Hepatocyte (in vitro differentiated cells): ENCODE data around the gene ANO7.

ENCODE experiments used
- CTCF ChIP-seq: fragments of 200-600 bp; sonication (generic); IDR thresholded peaks from 2 replicates; pipeline ENCODE4 v1.5.1; 2016; ENCODE audit warnings: antibody characterized with exemption, mild to moderate bottlenecking; ENCODE audit not compliant: poor library complexity
- EZH2 ChIP-seq: fragments of 200-600 bp; sonication (generic); IDR thresholded peaks from 2 replicates; pipeline ENCODE4 v1.6.1; 2016; ENCODE audit warnings: antibody characterized with exemption, mild to moderate bottlenecking, borderline replicate concordance
- EZH2phosphoT487 ChIP-seq: fragments of 200-600 bp; sonication (generic); IDR thresholded peaks from one replicate; pipeline ENCODE4 v1.6.1; 2018; ENCODE audit warnings: antibody characterized with exemption, mild to moderate bottlenecking, low read depth, moderate library complexity; ENCODE audit not compliant: unreplicated experiment, severe bottlenecking

GRCh38 chr2:241229563-241230401 lies 41.3 kb downstream of the ANO7 start:
- TF ChIP-seq CTCF (no peak), EZH2phosphoT487 (no peak), EZH2 (no peak)
